ENCODE results near the gene AP2A2.

Gene AP2A2

GRCh38 chr11:1055109-1055703 lies 129.5 kb downstream of the AP2A2 start:
- WGBS, 2 donors (ENCODE audit: extremely low coverage in 2 of 2, insufficient read length in 2 of 2, insufficient replicate concordance in 1 of 2): no CpG with 5 or more reads among the region's 17 CpGs
- Histone ChIP-seq H3K18ac (ENCODE audit: low read length) (peak overlapping the region; percentile 53), H2AFZ (ENCODE audit: low read length) (no peak overlapping the region), H3K9ac (ENCODE audit: low read depth, low read length, poor library complexity) (no peak overlapping the region), H2BK120ac (ENCODE audit: low read depth, low read length) (no peak overlapping the region), H4K8ac (ENCODE audit: low read depth, low read length) (no peak overlapping the region), H3K23ac (ENCODE audit: low read depth, low read length, poor library complexity) (no peak overlapping the region), H2BK5ac (ENCODE audit: low read length) (peak overlapping the region; percentile 30), H3K4me2 (ENCODE audit: insufficient read depth, low read length, poor library complexity, severe bottlenecking) (no peak overlapping the region), H3K4me3 (ENCODE audit: low read length in 2 of 2) (no peak overlapping the region), H3K9me3 (replicated peaks in 1 of 2; ENCODE audit: control insufficient read depth in 2 of 2, insufficient read depth in 1 of 2, low read depth in 1 of 2, low read length in 2 of 2) (no peaks in the 10 kb centered on the region), H2BK15ac (ENCODE audit: low read length) (peak overlapping the region; percentile 88), H4K91ac (ENCODE audit: low read depth, low read length, poor library complexity) (no peak overlapping the region), H3K79me1 (ENCODE audit: low read depth, low read length) (no peaks in the 10 kb centered on the region), H3K4me1 (ENCODE audit: control insufficient read depth in 2 of 2, insufficient read depth in 1 of 2, low read depth in 1 of 2, low read length in 2 of 2) (peaks cover 0 to 10% of the 10 kb centered on the region in 2 donors), H3K4ac (ENCODE audit: low read length) (no peak overlapping the region), H3K36me3 (replicated peaks in 1 of 2; ENCODE audit: control insufficient read depth in 2 of 2, insufficient read depth in 2 of 2, low read length in 2 of 2) (no peaks in the 10 kb centered on the region), H2AK5ac (ENCODE audit: low read depth, low read length) (peak overlapping the region; percentile 68), H3K14ac (ENCODE audit: low read length) (no peak overlapping the region), H3K27me3 (ENCODE audit: control insufficient read depth in 3 of 3, insufficient read depth in 3 of 3, low read depth in 1 of 3, low read length in 3 of 3) (peaks cover 0 to 22% (median 0%) of the 10 kb centered on the region in 3 experiments), H3K27ac (replicated peaks; ENCODE audit: low read length) (no peak overlapping the region), H2BK12ac (ENCODE audit: low read length) (no peak overlapping the region)
- no peak for DNase-seq (ENCODE audit: low spot score)

- H3K9ac ChIP-seq (ENCODE audit: low read depth, low read length, poor library complexity): no peak overlapping the region
- no peak overlapping the region for H2BK12ac ChIP-seq (ENCODE audit: low read length)
- H4K91ac ChIP-seq (ENCODE audit: low read depth, low read length, poor library complexity): no peak overlapping the region
- no peak overlapping the region for H3K4me3 ChIP-seq (ENCODE audit: low read length in 2 of 2)
- no peak overlapping the region for H2BK5ac ChIP-seq (ENCODE audit: low read length)
- H3K9me3 ChIP-seq (replicated peaks in 1 of 2; ENCODE audit: control insufficient read depth in 2 of 2, insufficient read depth in 1 of 2, low read depth in 1 of 2, low read length in 2 of 2): no peaks in the 10 kb centered on the region
- no peak overlapping the region for H2BK120ac ChIP-seq (ENCODE audit: low read depth, low read length)
- H3K36me3 ChIP-seq (replicated peaks in 1 of 2; ENCODE audit: control insufficient read depth in 2 of 2, insufficient read depth in 2 of 2, low read length in 2 of 2): no peaks in the 10 kb centered on the region
- peak overlapping the region; percentile 18 for H3K23ac ChIP-seq (ENCODE audit: low read depth, low read length, poor library complexity)
- H4K8ac ChIP-seq (ENCODE audit: low read depth, low read length): no peak overlapping the region
- WGBS, 2 donors (ENCODE audit: extremely low coverage in 2 of 2, insufficient read length in 2 of 2, insufficient replicate concordance in 1 of 2): no CpG with 5 or more reads among the region's 46 CpGs
- peaks cover 0 to 15% of the 10 kb centered on the region in 2 donors for H3K4me1 ChIP-seq (ENCODE audit: control insufficient read depth in 2 of 2, insufficient read depth in 1 of 2, low read depth in 1 of 2, low read length in 2 of 2)
- no peak overlapping the region for H2AFZ ChIP-seq (ENCODE audit: low read length)
- peak overlapping the region; percentile 42 for H3K18ac ChIP-seq (ENCODE audit: low read length)
- H2AK5ac ChIP-seq (ENCODE audit: low read depth, low read length): peak overlapping the region; percentile 41
- H2BK15ac ChIP-seq (ENCODE audit: low read length): peak overlapping the region; percentile 59
- DNase-seq (ENCODE audit: low spot score): no peak
- H3K4me2 ChIP-seq (ENCODE audit: insufficient read depth, low read length, poor library complexity, severe bottlenecking): no peak overlapping the region
- no peaks in the 10 kb centered on the region for H3K79me1 ChIP-seq (ENCODE audit: low read depth, low read length)
- no peak overlapping the region for H3K27ac ChIP-seq (replicated peaks; ENCODE audit: low read length)
- peak overlapping the region; percentile 63 for H3K14ac ChIP-seq (ENCODE audit: low read length)
- peaks cover 0 to 21% (median 0%) of the 10 kb centered on the region in 3 experiments for H3K27me3 ChIP-seq (ENCODE audit: control insufficient read depth in 3 of 3, insufficient read depth in 3 of 3, low read depth in 1 of 3, low read length in 3 of 3)
- H3K4ac ChIP-seq (ENCODE audit: low read length): no peak overlapping the region
Observed at GRCh38 chr11:1055990-1056771, 130.5 kb downstream of the AP2A2 start.

GRCh38 chr11:1057806-1058205 lies 132.1 kb downstream of the AP2A2 start:
- Histone ChIP-seq H3K9ac (ENCODE audit: low read depth, low read length, poor library complexity) (no peak overlapping the region), H3K9me3 (replicated peaks in 1 of 2; ENCODE audit: control insufficient read depth in 2 of 2, insufficient read depth in 1 of 2, low read depth in 1 of 2, low read length in 2 of 2) (peaks cover 4 to 8% of the 10 kb centered on the region in 2 donors), H3K27me3 (ENCODE audit: control insufficient read depth in 3 of 3, insufficient read depth in 3 of 3, low read depth in 1 of 3, low read length in 3 of 3) (peaks cover 0 to 21% (median 0%) of the 10 kb centered on the region in 3 experiments), H3K23ac (ENCODE audit: low read depth, low read length, poor library complexity) (peak overlapping the region; percentile 89), H3K4me3 (ENCODE audit: low read length in 2 of 2) (no peak overlapping the region), H3K18ac (ENCODE audit: low read length) (peak overlapping the region; percentile 67), H3K79me1 (ENCODE audit: low read depth, low read length) (no peaks in the 10 kb centered on the region), H4K8ac (ENCODE audit: low read depth, low read length) (no peak overlapping the region), H2AFZ (ENCODE audit: low read length) (no peak overlapping the region), H3K4me2 (ENCODE audit: insufficient read depth, low read length, poor library complexity, severe bottlenecking) (no peak overlapping the region), H3K27ac (replicated peaks; ENCODE audit: low read length) (no peak overlapping the region), H2BK120ac (ENCODE audit: low read depth, low read length) (no peak overlapping the region), H2BK12ac (ENCODE audit: low read length) (no peak overlapping the region), H2BK5ac (ENCODE audit: low read length) (no peak overlapping the region), H3K4me1 (ENCODE audit: control insufficient read depth in 2 of 2, insufficient read depth in 1 of 2, low read depth in 1 of 2, low read length in 2 of 2) (peaks cover 0 to 13% of the 10 kb centered on the region in 2 donors), H2AK5ac (ENCODE audit: low read depth, low read length) (peak overlapping the region; percentile 79), H4K91ac (ENCODE audit: low read depth, low read length, poor library complexity) (peak overlapping the region; percentile 25), H2BK15ac (ENCODE audit: low read length) (peak overlapping the region; percentile 68), H3K4ac (ENCODE audit: low read length) (peak overlapping the region; percentile 90), H3K36me3 (replicated peaks in 1 of 2; ENCODE audit: control insufficient read depth in 2 of 2, insufficient read depth in 2 of 2, low read length in 2 of 2) (no peaks in the 10 kb centered on the region), H3K14ac (ENCODE audit: low read length) (no peak overlapping the region)
- DNase-seq (ENCODE audit: low spot score): no peak
- WGBS, 2 donors (ENCODE audit: extremely low coverage in 2 of 2, insufficient read length in 2 of 2, insufficient replicate concordance in 1 of 2): no CpG with 5 or more reads among the region's 16 CpGs

- H4K8ac ChIP-seq (ENCODE audit: low read depth, low read length): no peak overlapping the region
- peaks cover 0 to 16% (median 0%) of the 10 kb centered on the region in 3 experiments for H3K27me3 ChIP-seq (ENCODE audit: control insufficient read depth in 3 of 3, insufficient read depth in 3 of 3, low read depth in 1 of 3, low read length in 3 of 3)
- no peak overlapping the region for H3K23ac ChIP-seq (ENCODE audit: low read depth, low read length, poor library complexity)
- H3K4ac ChIP-seq (ENCODE audit: low read length): peak overlapping the region; percentile 69
- no peak overlapping the region for H3K4me2 ChIP-seq (ENCODE audit: insufficient read depth, low read length, poor library complexity, severe bottlenecking)
- no peak for DNase-seq (ENCODE audit: low spot score)
- H2BK120ac ChIP-seq (ENCODE audit: low read depth, low read length): no peak overlapping the region
- H3K36me3 ChIP-seq (replicated peaks in 1 of 2; ENCODE audit: control insufficient read depth in 2 of 2, insufficient read depth in 2 of 2, low read length in 2 of 2): no peaks in the 10 kb centered on the region
- H3K18ac ChIP-seq (ENCODE audit: low read length): peak overlapping the region; percentile 72
- no peak overlapping the region for H3K9ac ChIP-seq (ENCODE audit: low read depth, low read length, poor library complexity)
- no peak overlapping the region for H2BK5ac ChIP-seq (ENCODE audit: low read length)
- H2AK5ac ChIP-seq (ENCODE audit: low read depth, low read length): peak overlapping the region; percentile 72
- no peak overlapping the region for H3K27ac ChIP-seq (replicated peaks; ENCODE audit: low read length)
- H3K4me1 ChIP-seq (ENCODE audit: control insufficient read depth in 2 of 2, insufficient read depth in 1 of 2, low read depth in 1 of 2, low read length in 2 of 2): peaks cover 0 to 9% of the 10 kb centered on the region in 2 donors
- H3K14ac ChIP-seq (ENCODE audit: low read length): no peak overlapping the region
- no peak overlapping the region for H2AFZ ChIP-seq (ENCODE audit: low read length)
- WGBS, 2 donors (ENCODE audit: extremely low coverage in 2 of 2, insufficient read length in 2 of 2, insufficient replicate concordance in 1 of 2): no CpG with 5 or more reads among the region's 15 CpGs
- no peaks in the 10 kb centered on the region for H3K79me1 ChIP-seq (ENCODE audit: low read depth, low read length)
- H2BK15ac ChIP-seq (ENCODE audit: low read length): no peak overlapping the region
- H3K4me3 ChIP-seq (ENCODE audit: low read length in 2 of 2): no peak overlapping the region
- H2BK12ac ChIP-seq (ENCODE audit: low read length): peak overlapping the region; percentile 2
- H4K91ac ChIP-seq (ENCODE audit: low read depth, low read length, poor library complexity): no peak overlapping the region
- peaks cover 4 to 8% of the 10 kb centered on the region in 2 donors for H3K9me3 ChIP-seq (replicated peaks in 1 of 2; ENCODE audit: control insufficient read depth in 2 of 2, insufficient read depth in 1 of 2, low read depth in 1 of 2, low read length in 2 of 2)
Observed at GRCh38 chr11:1059759-1060158, 134.1 kb downstream of the AP2A2 start.
